NCI-H2029 (cell line): ENCODE measurements around the gene PTPRK.

Experiments
- DNase-seq: peaks from one replicate; lab custom pipeline; 2025; lab: John Stamatoyannopoulos, UW

PTPRK gene

GRCh38 chr6:128515550-128516513 lies 4.6 kb downstream of the PTPRK start:
- no peak for DNase-seq

DNA sequence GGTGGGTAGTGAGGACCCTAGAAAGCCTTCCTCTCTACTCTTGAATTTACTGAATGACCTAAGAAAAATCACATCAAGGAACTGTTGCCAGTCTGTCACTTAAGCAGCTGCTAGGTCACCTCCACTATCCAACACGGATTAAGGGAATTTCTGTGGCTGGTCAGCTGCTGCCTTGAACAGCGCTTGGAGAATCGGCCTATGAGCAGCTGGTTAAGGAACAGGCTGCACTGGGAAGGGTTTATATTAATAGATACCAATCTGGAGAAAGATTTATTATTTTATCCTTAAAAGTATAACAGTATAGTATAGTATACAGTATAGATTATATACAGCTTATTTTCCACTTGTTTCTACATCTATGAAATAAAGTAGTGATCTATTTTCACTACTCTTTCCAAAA lies 6.5 kb downstream of the PTPRK start:
- no peak for DNase-seq

DNA sequence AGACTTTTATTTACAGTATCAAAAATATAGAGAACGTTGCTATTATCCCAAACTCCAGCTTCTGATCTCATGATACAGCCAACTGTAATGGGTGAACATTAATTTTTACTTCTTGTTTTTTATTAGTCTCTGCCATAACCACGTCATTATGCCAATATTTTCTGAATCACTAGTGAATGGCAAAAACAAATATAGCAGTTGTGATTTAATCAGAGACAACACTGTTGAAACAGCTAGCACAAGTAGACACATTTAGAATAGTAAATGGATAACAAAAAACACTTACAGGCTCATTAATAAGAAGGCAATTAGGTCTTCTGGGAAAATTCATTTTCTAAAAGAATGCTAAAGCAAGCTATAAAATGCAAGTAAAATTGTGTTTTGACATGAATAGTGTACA lies 8.1 kb downstream of the PTPRK start:
- DNase-seq: no peak

- no peak for DNase-seq
Measured at GRCh38 chr6:128511506-128511905, 8.9 kb downstream of the PTPRK start.

- DNase-seq: no peak
Measured at GRCh38 chr6:128509709-128510108, 10.7 kb downstream of the PTPRK start.

DNA sequence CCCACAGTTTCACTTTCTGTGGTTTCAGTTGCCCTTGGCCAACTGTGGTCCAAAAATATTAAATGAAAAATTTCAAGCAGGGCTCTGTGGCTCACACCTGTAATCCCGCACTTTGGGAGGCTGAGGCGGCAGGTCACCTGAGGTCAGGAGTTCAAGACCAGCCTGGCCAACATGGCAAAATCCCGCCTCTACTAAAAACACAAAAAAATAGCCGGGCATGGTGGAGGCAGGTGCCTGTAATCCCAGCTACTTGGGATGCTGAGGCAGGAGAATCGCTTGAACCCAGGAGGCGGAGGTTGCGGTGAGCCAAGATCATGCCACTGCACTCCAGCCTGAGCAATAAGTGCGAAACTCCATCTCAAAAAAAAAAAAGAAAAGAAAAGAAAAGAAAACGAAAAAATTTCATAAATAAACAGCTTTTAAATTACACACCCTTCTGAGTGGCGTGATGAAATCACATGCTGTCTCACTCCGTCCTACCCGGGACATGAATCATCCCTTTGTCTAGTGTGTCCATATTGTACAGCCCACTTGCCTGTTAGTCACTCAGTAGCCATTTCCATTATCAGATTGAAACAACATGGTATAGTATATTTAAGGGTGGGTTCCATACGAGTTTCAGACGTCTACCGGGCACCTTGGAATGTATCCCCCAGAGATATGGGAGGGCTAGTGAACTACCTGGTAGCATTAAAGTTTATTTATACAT lies 11.7 kb downstream of the PTPRK start:
- no peak for DNase-seq

GRCh38 chr6:128507337-128508310 lies 12.8 kb downstream of the PTPRK start:
- no peak for DNase-seq

- DNase-seq: no peak
Measured at GRCh38 chr6:128505603-128506002, 14.8 kb downstream of the PTPRK start.

DNA sequence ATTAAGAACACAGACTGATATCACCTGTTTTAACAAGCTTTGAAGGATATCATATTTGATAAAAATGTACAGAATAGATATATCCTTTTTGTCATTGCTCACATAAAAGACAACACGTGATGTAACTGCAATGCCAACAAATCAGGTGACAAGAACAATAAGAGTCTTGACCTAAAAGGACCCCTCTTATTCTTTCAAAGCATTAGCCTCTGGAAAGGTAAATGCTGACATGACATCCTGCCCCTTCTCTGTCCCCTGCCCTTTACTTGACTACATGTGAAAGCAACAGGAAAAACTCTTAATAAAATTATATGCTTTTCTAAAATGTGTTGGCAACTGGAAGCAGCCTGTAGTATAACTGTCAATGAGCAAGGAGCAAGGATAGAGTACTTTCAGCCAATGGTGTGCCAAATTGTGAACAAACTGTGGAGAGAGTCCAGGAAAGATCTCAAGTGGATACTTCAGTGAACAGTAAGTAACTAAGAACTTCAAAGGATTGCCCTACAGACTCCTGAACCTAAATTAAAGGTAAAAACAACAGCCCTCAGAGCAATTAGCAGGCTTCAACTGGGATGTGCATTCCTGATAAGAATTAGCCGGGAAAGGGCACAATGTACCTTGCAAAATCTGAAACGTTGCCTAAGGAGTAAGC lies 16.3 kb downstream of the PTPRK start:
- DNase-seq: no peak

DNA sequence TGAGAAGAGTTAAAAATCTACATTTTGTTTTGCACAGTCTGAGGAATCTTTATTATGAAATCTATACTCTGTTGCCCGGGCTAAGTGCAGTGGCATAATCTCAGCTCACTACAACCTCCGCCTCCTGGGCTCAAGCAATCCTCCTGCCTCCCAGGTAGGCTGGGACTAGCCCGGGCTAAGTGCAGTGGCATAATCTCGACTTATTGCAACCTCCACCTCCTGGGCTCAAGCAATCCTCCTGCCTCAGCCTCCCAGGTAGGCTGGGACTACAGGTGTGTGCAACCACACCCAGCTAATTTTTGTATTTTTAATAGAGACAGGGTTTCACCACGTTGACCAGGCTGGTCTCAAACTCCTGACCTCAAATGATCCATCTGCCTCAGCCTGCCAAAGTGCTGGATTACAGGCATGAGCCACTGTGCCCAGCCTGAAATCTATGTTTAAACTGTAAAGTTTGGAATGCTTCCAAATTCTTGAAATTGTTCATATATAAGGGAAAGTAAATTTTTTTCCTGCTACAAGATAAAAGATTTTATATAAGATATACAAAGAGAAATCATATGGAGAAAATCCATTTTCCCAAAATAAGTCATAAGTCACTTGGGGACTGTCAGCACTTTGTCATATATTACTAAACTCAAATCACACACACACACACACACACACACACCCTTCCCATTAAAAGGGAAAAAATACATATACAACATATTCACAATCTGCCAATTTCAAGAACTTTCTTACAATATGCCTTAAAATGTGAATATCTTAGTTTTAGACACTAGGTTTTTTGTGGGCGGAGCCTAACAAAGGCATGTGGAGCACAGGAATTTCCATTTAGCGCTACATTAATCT lies 19.4 kb downstream of the PTPRK start:
- no peak for DNase-seq

DNA sequence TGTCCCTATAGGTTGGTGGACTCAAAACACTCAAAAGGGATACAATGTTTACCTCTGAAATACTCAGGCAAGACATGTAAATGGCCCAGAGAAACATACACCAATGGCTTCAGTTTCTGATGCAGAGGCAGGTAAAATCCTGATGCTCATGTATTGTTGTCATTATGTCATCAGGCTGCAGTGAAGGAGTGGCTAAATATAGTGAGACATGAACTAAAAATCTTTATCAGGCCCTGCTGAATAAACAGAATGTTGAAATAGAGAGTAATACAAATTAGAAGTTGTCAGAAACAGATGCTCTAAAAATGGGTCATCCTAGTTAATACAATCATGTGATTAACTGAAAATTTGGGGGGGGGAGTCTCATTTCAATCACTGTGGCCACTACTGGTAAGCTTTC lies 20.4 kb downstream of the PTPRK start:
- no peak for DNase-seq

DNA sequence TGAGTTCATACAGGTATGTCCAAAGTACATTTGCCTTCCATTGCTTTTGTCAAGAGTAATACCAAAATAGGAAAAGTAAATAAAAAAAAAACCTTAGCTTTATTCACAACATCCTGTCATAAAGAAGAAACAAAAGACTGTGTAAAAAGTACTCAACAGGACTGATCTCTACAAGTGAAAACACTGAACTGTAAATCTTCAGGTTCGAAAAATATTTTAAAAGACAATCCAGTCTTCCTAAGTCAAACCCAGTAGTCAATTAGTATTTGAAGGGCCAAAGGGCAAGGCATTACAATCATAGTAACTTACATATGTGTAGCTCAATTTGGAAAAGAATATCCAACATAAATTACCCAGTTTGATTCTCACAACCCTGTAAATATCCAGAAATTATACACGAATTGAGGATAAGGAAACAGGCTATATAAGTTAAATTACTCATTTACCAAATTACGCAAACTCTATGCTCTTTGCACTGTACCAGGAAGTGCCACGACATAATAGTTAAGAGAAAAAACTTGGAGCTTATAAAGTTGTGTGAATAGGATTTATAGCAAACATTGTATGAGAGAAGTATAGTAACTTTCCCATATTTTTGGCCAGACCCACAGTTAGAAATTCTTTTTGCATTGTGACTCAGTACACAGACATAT lies 21.2 kb downstream of the PTPRK start:
- no peak for DNase-seq

DNA sequence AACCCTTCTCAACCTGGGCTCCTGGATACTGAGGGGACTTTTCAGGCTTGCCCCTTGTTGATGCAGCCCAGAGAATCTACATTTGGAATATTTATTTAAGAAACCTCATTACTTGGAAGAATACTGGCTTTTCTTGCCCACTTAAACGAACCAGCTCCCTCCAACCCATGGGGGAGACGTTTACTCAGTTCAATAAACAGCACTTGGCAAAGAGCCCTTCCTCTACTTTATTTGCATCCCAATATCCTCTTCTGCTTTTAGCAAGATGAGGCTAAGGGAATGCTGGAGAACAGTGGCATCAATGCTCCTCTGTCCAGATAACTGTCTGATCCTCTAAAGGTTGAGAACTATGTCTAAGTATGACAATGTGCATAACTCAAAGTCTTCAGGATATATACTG lies 22.2 kb downstream of the PTPRK start:
- no peak for DNase-seq

GRCh38 chr6:128495536-128496333 lies 24.7 kb downstream of the PTPRK start:
- no peak for DNase-seq

DNA sequence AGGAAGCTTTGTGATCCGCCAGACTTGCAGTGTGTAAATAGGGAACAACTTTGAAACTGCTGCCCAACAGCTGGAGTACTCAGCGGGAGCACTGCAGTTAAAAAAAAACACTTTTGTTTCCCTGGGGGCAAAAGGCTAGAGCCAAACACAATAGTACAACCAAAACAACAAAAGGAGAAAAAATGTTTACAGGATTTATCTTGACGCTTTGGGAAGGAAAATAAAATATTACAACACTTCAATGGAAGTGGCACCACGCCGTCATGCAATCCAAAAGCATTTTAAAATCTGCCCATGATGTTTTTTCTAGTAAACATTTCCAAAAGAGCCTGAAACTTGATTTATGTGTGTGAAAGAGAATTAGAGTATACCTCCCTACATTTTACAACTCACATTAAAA lies 26.0 kb downstream of the PTPRK start:
- no peak for DNase-seq

DNA sequence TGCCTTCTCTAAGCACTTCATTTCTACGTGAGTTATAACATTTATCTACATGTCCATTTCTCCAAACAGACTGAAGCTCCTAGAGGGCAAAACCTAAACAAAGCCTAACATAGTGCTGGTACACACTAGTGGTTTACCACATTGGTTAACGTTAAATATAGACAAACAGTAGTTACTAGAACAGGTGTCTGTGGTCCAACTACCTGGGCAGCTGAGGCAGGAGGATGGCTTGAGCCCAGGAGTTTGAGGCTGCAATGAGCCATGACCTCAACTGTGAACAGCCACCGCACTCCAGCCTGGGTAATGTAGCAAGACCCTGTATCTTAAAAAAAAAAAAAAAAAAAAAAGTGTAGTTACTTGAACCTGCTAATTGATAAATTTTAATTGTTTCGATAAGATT lies 26.5 kb downstream of the PTPRK start:
- DNase-seq: no peak

DNA sequence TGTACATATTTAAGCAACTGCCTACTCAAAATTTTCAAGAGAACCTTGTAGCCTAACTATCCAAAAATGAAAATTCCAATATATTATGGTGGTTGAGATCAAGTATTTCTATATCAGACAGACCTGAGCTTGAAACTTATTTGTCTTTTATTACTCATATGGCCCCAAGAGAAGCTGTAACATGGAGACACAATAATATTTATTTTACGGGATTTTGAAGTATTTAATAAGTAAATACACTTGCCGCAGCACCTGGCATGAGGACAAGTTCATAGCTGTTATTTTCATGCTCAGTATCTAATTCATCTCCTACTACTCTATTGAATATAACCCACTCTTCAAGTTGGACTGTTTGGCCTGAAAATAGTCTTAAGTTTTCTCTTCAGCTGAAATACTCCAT lies 28.0 kb downstream of the PTPRK start:
- peak; percentile 44 for DNase-seq

GRCh38 chr6:128491610-128492206 lies 28.7 kb downstream of the PTPRK start:
- DNase-seq: no peak

GRCh38 chr6:128491100-128491581 lies 29.3 kb downstream of the PTPRK start:
- no peak for DNase-seq
